ENCODE results near the gene TRAP1.

GRCh38 chr16:3674513-3675295 lies 42.6 kb downstream of the TRAP1 start:
- TF ChIP-seq CTCF (IDR thresholded peaks at IDR 0.05) (no peak), POLR2AphosphoS5 (IDR thresholded peaks at IDR 0.05) (no peak)

Measured in gastroesophageal sphincter (tissue), 3 donors.